K562 (cell line): ENCODE results near the gene PIGX. TPM values are rescaled to one million over a fixed set of nuclear protein-coding genes. Genes with fewer than 3 reads are reported as not detected.

Experiments used
- CBFA2T2 ChIP-seq: fragments of 450-650 bp; conservative IDR thresholded peaks from 2 replicates; pipeline ENCODE4 v1.6.1; 2017; ENCODE audit warnings: mild to moderate bottlenecking
- CTCF ChIP-seq, 3 experiments: IDR thresholded peaks in 2 of 3; conservative IDR thresholded peaks in 1 of 3; 2 replicates each; pipeline ENCODE4 v1.5.1; 2011 to 2012; ENCODE audit warnings: low read length in 3 of 3, mild to moderate bottlenecking in 3 of 3, control low read depth in 2 of 3, improper control_type of control experiment in 1 of 3, inconsistent platforms in 1 of 3, low read depth in 1 of 3, mixed read lengths in 1 of 3, moderate library complexity in 1 of 3; ENCODE audit not compliant: insufficient read depth in 2 of 3
- CXXC5 ChIP-seq: fragments of 250-450 bp; sonication (Bioruptor Pico); IDR thresholded peaks from 2 replicates; pipeline ENCODE4 v1.8.0; 2022; ENCODE audit warnings: inconsistent platforms, mild to moderate bottlenecking, moderate library complexity
- EP300 ChIP-seq: IDR thresholded peaks from 2 replicates; pipeline ENCODE4 v1.6.1; 2012; ENCODE audit warnings: low read length, improper control_type of control experiment
- ETS2 ChIP-seq: IDR thresholded peaks from 2 replicates; pipeline ENCODE4 v1.6.1; 2016; ENCODE audit warnings: borderline replicate concordance, missing genetic modification characterization, mild to moderate bottlenecking, moderate library complexity, missing compliant biosample characterization; ENCODE audit not compliant: poor library complexity, severe bottlenecking
- FOSL1 ChIP-seq: fragments of 200-800 bp; sonication (Bioruptor generic); conservative IDR thresholded peaks from 2 replicates; pipeline ENCODE4 v1.6.1; 2016; ENCODE audit warnings: missing genetic modification characterization, missing compliant biosample characterization
- IFI16 ChIP-seq: fragments of 250-450 bp; sonication (Bioruptor Pico); IDR thresholded peaks from 2 replicates; pipeline ENCODE4 v2.1.2; 2022; ENCODE audit warnings: mild to moderate bottlenecking, inconsistent platforms
- KLF16 ChIP-seq: IDR thresholded peaks from 2 replicates; pipeline ENCODE4 v1.6.1; 2016; ENCODE audit warnings: antibody characterized with exemption
- MAZ ChIP-seq, 2 experiments: fragments of 450-650 bp in 1 of 2; sonication (generic) in 1 of 2; formaldehyde crosslinking; IDR thresholded peaks in 1 of 2; conservative IDR thresholded peaks in 1 of 2; 2 replicates each; pipeline versions ENCODE4 v1.4.0 to v1.5.0; 2020; ENCODE audit warnings: mild to moderate bottlenecking in 1 of 2, missing genetic modification reagents in 1 of 2
- MTA1 ChIP-seq: fragments of 450-650 bp; IDR thresholded peaks from 2 replicates; pipeline ENCODE4 v1.6.1; 2017; ENCODE audit warnings: borderline replicate concordance
- POLR2AphosphoS2 ChIP-seq: IDR thresholded peaks from 2 replicates; pipeline ENCODE4 v1.6.1; 2012; ENCODE audit warnings: low read length, improper control_type of control experiment
- RCOR1 ChIP-seq, 2 experiments: IDR thresholded peaks; 2 replicates each; pipeline ENCODE4 v1.6.1; 2012; ENCODE audit warnings: low read depth in 2 of 2, low read length in 2 of 2, borderline replicate concordance in 1 of 2, improper control_type of control experiment in 1 of 2
- SLC30A9 ChIP-seq: fragments of 250-450 bp; sonication (Bioruptor Pico); IDR thresholded peaks from 2 replicates; pipeline ENCODE4 v1.8.0; 2022; ENCODE audit warnings: mild to moderate bottlenecking, moderate library complexity
- SMAD3 ChIP-seq: fragments of 450-650 bp; formaldehyde crosslinking; conservative IDR thresholded peaks from 2 replicates; pipeline ENCODE4 v1.4.0; 2020; ENCODE audit warnings: mild to moderate bottlenecking
- STAT5A ChIP-seq: IDR thresholded peaks from 2 replicates; pipeline ENCODE4 v1.6.1; 2012; ENCODE audit warnings: low read length, inconsistent platforms, borderline replicate concordance
- TAF9B ChIP-seq: fragments of 450-650 bp; IDR thresholded peaks from 2 replicates; pipeline ENCODE4 v1.6.1; 2018; ENCODE audit warnings: mild to moderate bottlenecking; ENCODE audit not compliant: partially characterized antibody
- TCF7L2 ChIP-seq: fragments of 150-350 bp; IDR thresholded peaks from 2 replicates; pipeline ENCODE4 v1.6.1; 2016; ENCODE audit warnings: low read depth, mild to moderate bottlenecking, low read length, moderate library complexity
- XRCC3 ChIP-seq: fragments of 450-650 bp; IDR thresholded peaks from 2 replicates; pipeline ENCODE4 v1.6.1; 2017; ENCODE audit warnings: mild to moderate bottlenecking, moderate library complexity
- ZC3H11A ChIP-seq: IDR thresholded peaks from 2 replicates; pipeline ENCODE4 v1.6.1; 2012; ENCODE audit warnings: low read depth, low read length, improper control_type of control experiment
- ZFP36 ChIP-seq: fragments of 150-350 bp; IDR thresholded peaks from 2 replicates; pipeline ENCODE4 v1.6.1; 2018; ENCODE audit warnings: low read length, low read depth; ENCODE audit not compliant: partially characterized antibody
- ZKSCAN8 ChIP-seq: fragments of 200-800 bp; sonication (Bioruptor generic); IDR thresholded peaks from 2 replicates; pipeline ENCODE4 v1.6.1; 2016; ENCODE audit warnings: missing genetic modification characterization, missing compliant biosample characterization
- ZNF212 ChIP-seq: fragments of 450-650 bp; formaldehyde crosslinking; IDR thresholded peaks from 2 replicates; pipeline ENCODE4 v1.4.0; 2020; ENCODE audit warnings: mild to moderate bottlenecking
- ZNF408 ChIP-seq: fragments of 250-450 bp; sonication (Bioruptor Pico); IDR thresholded peaks from 2 replicates; pipeline ENCODE4 v1.4.0; 2020; ENCODE audit warnings: low read depth, mild to moderate bottlenecking, moderate library complexity
- ZNF507 ChIP-seq: conservative IDR thresholded peaks from 2 replicates; pipeline ENCODE4 v1.6.1; 2017; ENCODE audit warnings: missing genetic modification characterization, missing compliant biosample characterization
- polyA plus RNA-seq, 8 experiments: library from polyadenylated mRNA; depleted of rRNA in 4 of 8; stranded (reverse) in 5 of 8; unstranded in 3 of 8; fragments of >200 nt; fragmentation: Nextera tagmentation in 2 of 8; fragmentation: Illumina TruSeq in 1 of 8; extraction: Ambion mirVana in 2 of 8; extraction: Trizol in 1 of 8; gene quantifications; 2 replicates each; pipeline versions ENCODE4 v1.2.1 to v1.2.3, GENCODE V29; 2011 to 2014; ENCODE audit warnings: inconsistent platforms in 1 of 8, missing spikeins in 1 of 8
- total RNA-seq, 7 experiments: library from RNA; depleted of rRNA in 6 of 7; stranded (reverse); fragments of >200 nt in 6 of 7; fragmentation: Illumina TruSeq in 2 of 7; extraction: Trizol in 2 of 7; gene quantifications; 2 replicates each; pipeline versions ENCODE4 v1.2.1 to v1.2.3, GENCODE V29; 2011 to 2021; ENCODE audit warnings: low replicate concordance in 1 of 7

PIGX gene
- total and polyA plus RNA-seq, 9 of the 15 experiments (the other 6 are each of a cell fraction or from before 2014, with no cell fraction given): 3.7 to 36.3 (median 26.9) TPM

- TF ChIP-seq POLR2AphosphoS2 (no peak), EP300 (peak; percentile 67; the same call in 1 of the 2 replicates), CBFA2T2 (peak; percentile 70), ZFP36 (no peak), TAF9B (peak; percentile 7), ZC3H11A (no peak), ETS2 (tag) (no peak), ZNF212 (no peak), IFI16 (CRISPR knock-in tag) (no peak), SMAD3 (CRISPR knock-in tag) (no peak), ZNF408 (CRISPR knock-in tag) (no peak), MAZ (CRISPR knock-in tag; conservative IDR thresholded peaks at IDR 0.05 in 1 of 2, IDR thresholded peaks at IDR 0.05 in 1 of 2) (no peak), SLC30A9 (CRISPR knock-in tag) (no peak), MTA1 (peak; percentile 38; the same call in 1 of the 2 replicates), FOSL1 (tag) (no peak; the same call in 1 of the 2 replicates), CTCF (IDR thresholded peaks at IDR 0.05 in 2 of 3, conservative IDR thresholded peaks at IDR 0.05 in 1 of 3; ENCODE audit: insufficient read depth in 2 of 3, low read depth in 1 of 3, low read length in 3 of 3) (no peak), KLF16 (peak; percentile 44; the same call in 1 of the 2 replicates), ZNF507 (tag) (no peak), STAT5A (0 out of 2 replicates have a peak, but pooled peaks have one; percentile 18), ZKSCAN8 (CRISPR knock-in tag) (no peak), TCF7L2 (no peak), XRCC3 (no peak), RCOR1 (IDR thresholded peaks at IDR 0.05; ENCODE audit: borderline replicate concordance in 1 of 2, low read depth in 2 of 2, low read length in 2 of 2) (peak in 1 of 2 experiments; percentile 84; a peak in 2 of 4 replicates), CXXC5 (no peak)
Observed at GRCh38 chr3:196662711-196663571, 49.2 kb upstream of the PIGX start (continued).
